Prostate gland (tissue), 2 donors: ENCODE results near the gene PRF1. TPM values are rescaled to one million over a fixed set of nuclear protein-coding genes. Genes with fewer than 3 reads are reported as not detected.

Source experiments
- DNase-seq: peaks from one replicate; pipeline ENCODE4 v3.0.0-alpha.2; 2019; ENCODE audit warnings: low spot score
- H3K27ac ChIP-seq, 2 donors: fragments of 200-600 bp; sonication (generic); 2 replicates each; pipeline ENCODE4 v1.5.1; 2017 to 2019
- H3K27me3 ChIP-seq: fragments of 200-600 bp; sonication (generic); replicated peaks from 2 replicates; pipeline ENCODE4 v1.5.1; 2019; ENCODE audit not compliant: insufficient read depth
- H3K36me3 ChIP-seq, 2 donors: fragments of 200-600 bp; sonication (generic); 1 replicate in 1 of 2; 2 replicates in 1 of 2; pipeline versions ENCODE4 v1.5.1 to v1.8.1; 2017 to 2019
- H3K4me1 ChIP-seq: fragments of 200-600 bp; sonication (generic); replicated peaks from 2 replicates; pipeline ENCODE4 v1.5.1; 2019
- H3K4me3 ChIP-seq, 2 donors: fragments of 200-600 bp; sonication (generic); 2 replicates each; pipeline ENCODE4 v1.5.1; 2017 to 2019
- H3K9me3 ChIP-seq: fragments of 200-600 bp; sonication (generic); 2 replicates; pipeline ENCODE4 v1.5.1; 2017
- POLR2A ChIP-seq: fragments of 450-650 bp; IDR thresholded peaks from one replicate; pipeline ENCODE4 v1.6.1; 2016; ENCODE audit warnings: antibody characterized with exemption, mild to moderate bottlenecking
- POLR2AphosphoS5 ChIP-seq: sonication (generic); formaldehyde crosslinking; IDR thresholded peaks from one replicate; pipeline ENCODE4 v1.6.1; 2017; ENCODE audit warnings: antibody characterized with exemption
- WGBS: methylation state at CpG from one replicate; pipeline ENCODE4 v1.1.5; 2018; 5-methylcytosine and 5-hydroxymethylcytosine counted together
- intact Hi-C: fragments of 100-400 bp; cut with DNase I; formaldehyde crosslinking; loops from one replicate; pipeline ENCODE4 v1.14.2; 2022
- total RNA-seq, 2 donors: library from RNA; depleted of rRNA; stranded (reverse); fragments of >200 nt; gene quantifications; one replicate each; pipeline ENCODE4 v1.1.0, GENCODE V29; 2016
- TF ChIP-seq, protein P1 (sequence below), 4 experiments: fragments of 200-600 bp in 2 of 4; fragments of 450-650 bp in 2 of 4; sonication (generic) in 2 of 4; IDR thresholded peaks; 1 replicate in 3 of 4; 2 replicates in 1 of 4; pipeline ENCODE4 v1.5.1; 2016 to 2019; ENCODE audit warnings: antibody characterized with exemption in 4 of 4, mild to moderate bottlenecking in 2 of 4, moderate library complexity in 2 of 4

Gene PRF1
- total RNA-seq, 2 donors from 2014 or later = 0.32 to 2.3 TPM

DNA sequence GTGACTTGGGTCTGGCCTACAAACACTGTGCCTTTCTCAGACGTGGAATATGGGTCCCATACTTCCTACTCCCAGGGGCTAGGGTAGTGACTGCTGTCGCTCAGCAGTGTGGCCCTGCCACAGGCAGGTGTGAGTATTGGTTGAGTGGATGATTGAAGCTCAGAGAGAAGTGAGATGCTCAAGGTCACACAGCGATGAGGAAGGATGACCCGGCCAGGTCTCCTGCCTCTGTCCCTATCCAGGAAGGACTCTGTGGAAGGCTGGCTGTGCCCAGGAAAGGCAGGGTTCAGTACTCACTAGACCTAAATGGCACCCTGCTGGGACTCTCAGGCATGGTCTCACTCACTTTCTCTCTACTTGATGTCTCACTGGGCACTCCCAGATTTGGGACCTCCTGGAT, 2.8 kb downstream of the PRF1 start:
- intact Hi-C loops = no loop called here
- no peak for DNase-seq
- H3K9me3 ChIP-seq = no peaks in the 10 kb centered on the region

DNA sequence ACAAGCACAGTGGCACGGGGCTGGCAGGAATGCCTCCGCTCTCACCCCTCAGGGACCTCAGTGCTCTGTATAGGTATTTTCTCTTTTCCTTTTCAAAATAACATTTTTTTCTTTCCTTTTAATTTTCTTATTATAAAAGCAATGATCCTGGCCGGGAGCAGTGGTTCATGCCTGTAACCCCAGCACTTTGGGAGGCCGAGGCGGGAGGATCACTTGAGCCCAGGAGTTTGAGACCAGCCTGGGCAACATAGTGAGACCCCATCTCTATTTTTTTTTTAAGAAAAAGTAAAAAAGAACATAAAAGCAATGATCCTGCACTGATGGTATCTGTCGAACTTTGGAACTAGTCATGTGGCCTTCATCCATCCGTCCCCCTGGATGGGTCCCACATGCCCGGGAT, 3.2 kb downstream of the PRF1 start:
- intact Hi-C loops = no loop called here
- Histone ChIP-seq H3K4me3 (no peak overlapping the region), H3K27me3 (no peaks in the 10 kb centered on the region), H3K36me3 (no peaks in the 10 kb centered on the region), H3K27ac (no peak overlapping the region), H3K9me3 (no peaks in the 10 kb centered on the region), H3K4me1 (no peaks in the 10 kb centered on the region)
- DNase-seq = no peak
- WGBS = 97% methylated on average over 8 of the region's 8 CpGs
- TF ChIP-seq POLR2A = no peak
- TF ChIP-seq POLR2AphosphoS5 = no peak
- TF ChIP-seq, protein P1, sequence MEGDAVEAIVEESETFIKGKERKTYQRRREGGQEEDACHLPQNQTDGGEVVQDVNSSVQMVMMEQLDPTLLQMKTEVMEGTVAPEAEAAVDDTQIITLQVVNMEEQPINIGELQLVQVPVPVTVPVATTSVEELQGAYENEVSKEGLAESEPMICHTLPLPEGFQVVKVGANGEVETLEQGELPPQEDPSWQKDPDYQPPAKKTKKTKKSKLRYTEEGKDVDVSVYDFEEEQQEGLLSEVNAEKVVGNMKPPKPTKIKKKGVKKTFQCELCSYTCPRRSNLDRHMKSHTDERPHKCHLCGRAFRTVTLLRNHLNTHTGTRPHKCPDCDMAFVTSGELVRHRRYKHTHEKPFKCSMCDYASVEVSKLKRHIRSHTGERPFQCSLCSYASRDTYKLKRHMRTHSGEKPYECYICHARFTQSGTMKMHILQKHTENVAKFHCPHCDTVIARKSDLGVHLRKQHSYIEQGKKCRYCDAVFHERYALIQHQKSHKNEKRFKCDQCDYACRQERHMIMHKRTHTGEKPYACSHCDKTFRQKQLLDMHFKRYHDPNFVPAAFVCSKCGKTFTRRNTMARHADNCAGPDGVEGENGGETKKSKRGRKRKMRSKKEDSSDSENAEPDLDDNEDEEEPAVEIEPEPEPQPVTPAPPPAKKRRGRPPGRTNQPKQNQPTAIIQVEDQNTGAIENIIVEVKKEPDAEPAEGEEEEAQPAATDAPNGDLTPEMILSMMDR (IDR thresholded peaks at IDR 0.05) = no peak

More for the DNA sequence above, 2.8 kb downstream of the PRF1 start:
- WGBS = 94% methylated on average over 4 of the region's 4 CpGs
- no peaks in the 10 kb centered on the region for H3K4me1 ChIP-seq
- no peaks in the 10 kb centered on the region for H3K27me3 ChIP-seq
- TF ChIP-seq POLR2A (no peak), POLR2AphosphoS5 (no peak)
- TF ChIP-seq, protein P1 (IDR thresholded peaks at IDR 0.05) = no peak
- no peak overlapping the region for H3K27ac ChIP-seq
- H3K36me3 ChIP-seq = no peaks in the 10 kb centered on the region
- no peak overlapping the region for H3K4me3 ChIP-seq

DNA sequence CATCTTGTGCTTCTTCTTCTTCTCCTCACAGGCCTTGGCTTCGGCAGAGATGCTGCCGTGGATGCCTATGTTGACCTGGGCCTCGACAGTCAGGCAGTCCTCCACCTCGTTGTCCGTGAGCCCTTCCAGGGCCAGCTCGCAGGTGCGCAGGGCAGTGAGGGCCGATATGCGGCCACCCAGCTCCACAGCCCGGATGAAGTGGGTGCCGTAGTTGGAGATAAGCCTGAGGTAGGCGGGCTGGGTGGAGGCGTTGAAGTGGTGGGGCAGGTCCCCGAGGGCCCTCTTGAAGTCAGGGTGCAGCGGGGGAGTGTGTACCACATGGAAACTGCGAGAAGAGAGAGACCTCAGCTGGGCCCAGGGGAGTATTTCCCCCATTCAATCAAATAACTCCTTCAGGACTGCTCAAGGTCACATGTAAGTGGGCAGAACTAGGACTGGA, 3.7 kb downstream of the PRF1 start:
- no peak overlapping the region for H3K27ac ChIP-seq
- intact Hi-C loops = no loop called here
- 94% methylated on average over 12 of the region's 16 CpGs for WGBS
- H3K9me3 ChIP-seq = no peaks in the 10 kb centered on the region
- no peaks in the 10 kb centered on the region for H3K27me3 ChIP-seq
- TF ChIP-seq, protein P1 (IDR thresholded peaks at IDR 0.05) = no peak
- TF ChIP-seq POLR2A = no peak
- no peak overlapping the region for H3K4me3 ChIP-seq
- no peaks in the 10 kb centered on the region for H3K4me1 ChIP-seq
- no peaks in the 10 kb centered on the region for H3K36me3 ChIP-seq
- no peak for DNase-seq

DNA sequence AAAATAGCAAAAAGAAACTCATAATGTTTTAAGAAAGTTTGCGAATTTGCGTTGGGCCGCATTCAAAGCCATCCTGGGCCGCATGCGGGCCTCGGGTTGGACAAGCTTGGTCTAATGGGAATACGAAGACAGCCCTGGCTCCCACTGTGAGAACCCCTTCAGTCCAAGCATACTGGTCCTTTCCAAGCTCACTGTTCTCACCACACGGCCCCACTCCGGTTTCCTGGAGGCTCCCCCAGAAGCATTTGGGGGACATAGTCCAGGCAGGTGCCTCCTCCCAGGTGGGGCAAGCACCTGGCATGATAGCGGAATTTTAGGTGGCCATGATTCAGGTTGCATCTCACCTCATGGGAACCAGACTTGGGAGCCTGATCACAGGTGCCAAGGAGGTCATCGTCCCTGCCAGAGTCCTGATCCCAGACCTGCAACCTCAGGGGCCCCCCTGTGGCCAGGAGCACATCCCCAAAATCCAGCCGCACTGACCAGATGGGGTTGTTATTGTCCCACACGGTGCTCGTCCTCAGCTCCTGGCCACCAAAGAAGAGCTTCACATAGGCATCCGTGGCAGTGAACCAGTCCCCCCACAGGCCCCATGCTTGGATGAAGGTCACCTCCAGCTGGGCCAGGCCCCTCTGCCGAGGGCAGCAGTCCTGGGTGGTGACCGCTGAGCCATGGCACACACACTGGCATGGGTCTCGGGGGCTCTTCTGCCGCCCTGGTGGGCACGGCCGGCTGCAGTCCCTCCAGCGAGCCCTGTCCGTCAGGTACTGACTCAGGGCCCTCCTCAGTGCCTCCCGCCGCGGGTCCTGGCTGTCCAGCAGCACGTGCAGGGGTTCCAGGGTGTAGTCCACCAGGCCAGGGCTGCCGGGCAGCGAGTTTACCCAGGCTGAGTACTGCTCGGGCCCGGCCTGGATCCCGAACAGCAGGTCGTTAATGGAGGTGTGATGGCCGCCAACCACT, 4.4 kb downstream of the PRF1 start:
- Histone ChIP-seq H3K27ac (no peak overlapping the region), H3K4me3 (no peak overlapping the region), H3K36me3 (no peaks in the 10 kb centered on the region), H3K27me3 (no peaks in the 10 kb centered on the region), H3K9me3 (no peaks in the 10 kb centered on the region), H3K4me1 (no peaks in the 10 kb centered on the region)
- intact Hi-C loops = no loop called here
- TF ChIP-seq POLR2A (no peak), POLR2AphosphoS5 (no peak)
- TF ChIP-seq, protein P1 (IDR thresholded peaks at IDR 0.05) = no peak
- DNase-seq = no peak
- 95% methylated on average over 34 of the region's 34 CpGs for WGBS
